ENCODE results near the gene HES4.
"Not testable (repeated sequence)": the region's sequence is repeated elsewhere in the genome, so short reads cannot be mapped to it uniquely, and the experiment has no call there.

Gene HES4

GRCh38 chr1:1033731-1034438 lies 34.0 kb upstream of the HES4 start:
- no peak for DNase-seq (ENCODE audit: low read depth in 2 of 2, low spot score in 1 of 2)

- peak; percentile 47 to 72 for DNase-seq (ENCODE audit: low read depth in 2 of 2, low spot score in 1 of 2)
Observed at GRCh38 chr1:1033009-1033587, 33.2 kb upstream of the HES4 start.

GRCh38 chr1:1032424-1032823 lies 32.5 kb upstream of the HES4 start:
- DNase-seq (ENCODE audit: low read depth in 2 of 2, low spot score in 1 of 2), result no peak

GRCh38 chr1:1031659-1032235 lies 31.9 kb upstream of the HES4 start:
- DNase-seq (ENCODE audit: low read depth in 2 of 2, low spot score in 1 of 2), result no peak

- DNase-seq (ENCODE audit: low read depth in 2 of 2, low spot score in 1 of 2), result not testable (repeated sequence)
Observed at GRCh38 chr1:1030867-1031658, 31.2 kb upstream of the HES4 start.

GRCh38 chr1:1027791-1028190 lies 27.9 kb upstream of the HES4 start:
- no peak for DNase-seq (ENCODE audit: low read depth in 2 of 2, low spot score in 1 of 2)

DNA sequence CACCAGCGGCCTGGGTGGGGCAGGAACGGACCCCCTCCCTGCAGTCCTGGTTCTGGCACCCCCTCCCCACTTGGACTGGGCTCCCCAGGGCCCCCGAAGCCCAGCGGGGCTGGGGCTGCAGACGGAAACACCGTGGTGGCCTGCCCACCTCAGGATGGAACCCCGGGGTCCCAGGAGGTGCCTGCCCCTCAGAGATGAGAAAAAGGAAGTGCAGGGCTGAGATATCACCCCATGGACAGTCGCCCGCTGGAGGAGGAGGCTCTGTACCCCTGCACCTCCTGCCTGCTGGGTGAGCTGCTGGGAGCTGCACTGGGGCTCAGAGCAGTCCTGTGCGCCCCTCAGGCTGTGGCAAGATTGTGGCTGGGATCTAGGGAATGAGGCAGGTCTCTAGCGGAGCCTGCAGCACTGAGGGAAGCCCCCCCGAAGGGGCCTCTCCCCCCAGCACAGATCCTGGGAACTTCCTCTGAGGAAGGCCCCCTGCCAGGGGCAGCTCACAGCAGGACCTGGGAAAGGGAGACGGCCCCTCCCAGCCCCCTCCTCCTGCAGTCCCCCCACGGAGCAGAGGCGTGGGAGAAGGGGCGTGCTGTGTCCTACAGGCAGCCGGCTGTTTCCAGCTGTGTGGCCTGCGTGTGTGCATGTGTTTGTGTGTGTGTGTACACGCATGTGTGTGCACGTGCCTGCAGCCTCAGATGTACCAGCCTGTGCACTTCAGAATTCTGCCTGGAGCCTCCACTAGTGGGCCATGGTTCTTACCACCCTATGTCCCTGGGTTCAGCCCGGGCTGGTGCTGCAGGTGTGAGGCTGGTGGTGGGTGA lies 26.9 kb upstream of the HES4 start:
- DNase-seq (ENCODE audit: low read depth in 2 of 2, low spot score in 1 of 2), result no peak

- DNase-seq (ENCODE audit: low read depth in 2 of 2, low spot score in 1 of 2), result no peak
Observed at GRCh38 chr1:1025730-1026129, 25.8 kb upstream of the HES4 start.

- no peak for DNase-seq (ENCODE audit: low read depth in 2 of 2, low spot score in 1 of 2)
Observed at GRCh38 chr1:1024771-1025699, 25.1 kb upstream of the HES4 start.

DNA sequence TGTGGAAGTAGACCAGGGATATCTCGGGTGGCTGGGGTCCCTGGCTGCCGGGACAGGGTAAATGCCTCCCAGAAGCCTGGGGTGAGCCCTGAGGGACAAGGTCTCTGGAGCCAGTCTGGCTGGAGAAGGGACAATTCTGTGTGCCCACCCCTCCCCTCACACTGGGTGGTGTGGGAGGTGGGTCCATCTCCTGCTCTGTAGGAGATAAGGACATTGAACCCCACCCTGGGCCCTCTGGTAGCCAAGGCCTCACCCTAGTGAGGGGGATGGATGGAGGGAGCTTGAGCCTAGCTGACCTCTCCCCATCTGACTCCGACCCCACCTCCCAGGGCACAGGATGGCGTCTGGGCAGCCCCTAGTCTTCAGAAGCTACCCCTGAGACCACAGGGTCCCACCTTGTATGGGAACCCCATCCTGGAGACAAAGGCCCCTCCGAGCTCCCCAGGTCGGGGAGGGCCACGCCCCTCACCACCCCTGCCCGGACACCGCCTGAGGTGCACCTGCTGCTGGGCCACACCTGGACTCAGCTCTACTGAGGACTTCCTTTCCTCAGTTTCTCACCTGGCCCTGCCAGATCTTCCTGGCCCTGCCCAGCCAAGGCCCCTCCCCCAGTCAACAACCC lies 24.4 kb upstream of the HES4 start:
- DNase-seq (ENCODE audit: low read depth in 2 of 2, low spot score in 1 of 2), result no peak

- no peak for DNase-seq (ENCODE audit: low read depth in 2 of 2, low spot score in 1 of 2)
Observed at GRCh38 chr1:1023700-1024099, 23.8 kb upstream of the HES4 start.

GRCh38 chr1:1022302-1023009 lies 22.6 kb upstream of the HES4 start:
- no peak for DNase-seq (ENCODE audit: low read depth in 2 of 2, low spot score in 1 of 2)

- DNase-seq (ENCODE audit: low read depth in 2 of 2, low spot score in 1 of 2), result no peak
Observed at GRCh38 chr1:1021920-1022259, 22.0 kb upstream of the HES4 start.

DNA sequence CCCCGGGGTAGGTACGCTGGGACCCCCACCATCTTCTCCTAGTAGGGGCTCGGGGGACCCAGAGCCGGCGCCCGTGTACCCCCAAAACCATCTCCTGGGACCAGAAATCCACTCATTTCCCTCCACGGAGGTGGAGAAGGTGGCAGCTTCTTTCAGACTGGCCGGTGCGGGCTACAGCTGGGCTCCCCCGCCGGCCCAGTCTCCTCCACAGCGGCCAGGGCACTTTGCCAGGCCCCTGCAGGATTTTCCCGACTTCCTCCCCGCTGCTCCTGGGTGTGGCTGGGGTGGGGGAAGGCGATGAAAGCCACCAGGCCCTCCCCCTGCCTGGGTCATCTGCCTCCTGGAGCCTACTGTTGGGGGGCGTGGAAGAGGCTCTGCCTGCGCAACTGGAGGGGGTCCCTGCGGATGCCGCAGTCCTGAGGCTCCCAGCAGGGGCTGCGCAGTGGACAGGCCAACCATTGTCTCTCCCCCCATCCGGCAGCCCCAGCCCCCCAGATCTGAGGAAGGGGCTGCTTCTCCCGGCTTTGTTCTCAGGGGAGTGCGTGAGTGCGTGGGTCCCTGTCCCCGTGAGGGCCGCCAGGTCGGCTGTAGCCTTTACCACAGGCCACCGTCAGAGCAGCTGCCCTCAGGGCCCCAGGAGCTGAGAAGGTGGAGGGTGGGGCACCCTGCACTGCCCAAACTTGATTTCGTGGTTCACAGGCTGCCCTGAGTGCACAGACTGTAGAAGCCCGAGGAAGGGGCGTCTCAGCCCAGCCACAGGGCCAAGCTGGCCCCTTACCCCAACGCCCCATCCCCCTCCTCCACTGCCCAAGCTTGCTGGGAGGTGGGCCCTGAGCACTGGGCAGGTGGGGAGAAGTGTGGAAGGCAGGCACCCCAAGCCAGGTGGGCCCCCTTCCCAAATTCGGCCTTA lies 21.4 kb upstream of the HES4 start:
- DNase-seq (ENCODE audit: low read depth in 2 of 2, low spot score in 1 of 2), result no peak

DNA sequence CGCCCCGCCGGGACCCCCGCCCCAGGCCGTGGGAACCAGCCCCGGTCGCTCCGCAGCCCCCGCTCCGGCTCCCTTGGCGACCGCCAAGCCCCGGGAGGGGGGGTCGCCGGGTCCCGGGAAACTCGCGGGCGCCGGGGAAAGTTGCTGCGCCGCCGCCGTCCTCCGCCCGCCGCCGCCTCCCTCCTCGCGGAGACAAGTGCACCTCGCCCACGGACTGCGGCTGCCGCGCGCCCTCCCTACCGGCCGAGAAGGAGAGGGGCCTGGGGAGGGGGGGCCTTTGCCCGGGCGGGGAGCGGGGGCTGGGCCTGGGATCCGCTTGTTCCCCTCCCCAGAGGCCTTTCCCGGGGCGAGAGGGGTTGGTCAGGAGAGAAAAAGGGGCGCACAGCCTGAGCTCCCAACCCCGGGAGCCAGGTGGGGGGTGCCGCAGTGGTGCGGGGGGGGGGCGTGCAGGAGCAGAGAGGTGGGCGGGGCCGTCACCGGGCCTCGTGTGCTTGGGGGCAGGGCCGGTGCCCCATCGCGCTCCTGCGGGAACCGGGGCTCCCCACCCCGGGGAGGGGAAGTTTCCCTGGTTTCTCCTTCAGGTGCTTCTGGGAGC lies 20.6 kb upstream of the HES4 start:
- no peak for DNase-seq (ENCODE audit: low read depth in 2 of 2, low spot score in 1 of 2)

- DNase-seq (ENCODE audit: low read depth in 2 of 2, low spot score in 1 of 2), result no peak
Observed at GRCh38 chr1:1020000-1020404, 20.1 kb upstream of the HES4 start, which contains the start of gene AGRN. TSS of gene AGRN (plus strand) at chr1:1020120. CDS start at chr1:1020173, 53 bp downstream.
